Cardiac muscle cell (in vitro differentiated cells and primary cell): Measurements from ENCODE around the gene SLC13A3. TPM values are rescaled to one million over a fixed set of nuclear protein-coding genes. Genes with fewer than 3 reads are reported as not detected.

Experiments used
- DNase-seq, 2 donors: peaks; one replicate each; pipeline versions ENCODE4 v3.0.0 to v3.0.0-alpha.2; 2010 to 2017; ENCODE audit warnings: low read depth in 1 of 2, low spot score in 1 of 2
- H3K27ac ChIP-seq: fragments of 200-600 bp; sonication (generic); 2 replicates; pipeline ENCODE4 v1.5.1; 2016
- H3K27me3 ChIP-seq: fragments of 200-600 bp; sonication (generic); 2 replicates; pipeline ENCODE4 v1.6.0; 2016; ENCODE audit warnings: control low read depth
- H3K36me3 ChIP-seq: fragments of 200-600 bp; sonication (generic); 2 replicates; pipeline ENCODE4 v1.5.1; 2016; ENCODE audit warnings: control low read depth
- H3K4me1 ChIP-seq: fragments of 200-600 bp; sonication (generic); 2 replicates; pipeline ENCODE4 v1.8.1; 2017; ENCODE audit warnings: low read depth, mild to moderate bottlenecking, mixed run types
- H3K4me3 ChIP-seq: fragments of 200-600 bp; sonication (generic); 2 replicates; pipeline ENCODE4 v1.5.1; 2016; ENCODE audit warnings: mild to moderate bottlenecking
- H3K9me3 ChIP-seq: fragments of 200-600 bp; sonication (generic); 2 replicates; pipeline ENCODE4 v1.5.1; 2017; ENCODE audit warnings: low read depth, mild to moderate bottlenecking, control low read depth
- CTCF ChIP-seq: IDR thresholded peaks from 2 replicates; pipeline ENCODE4 v1.5.1; 2012; ENCODE audit warnings: low read depth, mild to moderate bottlenecking, low read length
- polyA plus RNA-seq: library from polyadenylated mRNA; unstranded; fragments of >200 nt; fragmentation: Nextera tagmentation; extraction: Ambion mirVana; gene quantifications from 2 replicates; pipeline ENCODE4 v1.2.1, GENCODE V29; 2016
- total RNA-seq: library from RNA; depleted of rRNA; stranded (reverse); fragments of >200 nt; gene quantifications from 2 replicates; pipeline ENCODE4 v1.2.3, GENCODE V29; 2016

The SLC13A3 gene
- total and polyA plus RNA-seq, 2 experiments from 2014 or later = 2.1 to 3.9 TPM

GRCh38 chr20:46545827-46546138 is 105.5 kb downstream of the SLC13A3 start:
- no peaks in the 10 kb centered on the region for H3K4me1 ChIP-seq
- H3K9me3 ChIP-seq = no peaks in the 10 kb centered on the region
- no peak for TF ChIP-seq CTCF
- DNase-seq = no peak
- H3K4me3 ChIP-seq = no peak overlapping the region
- H3K27ac ChIP-seq = no peak overlapping the region
- no peaks in the 10 kb centered on the region for H3K27me3 ChIP-seq
- H3K36me3 ChIP-seq = no peaks in the 10 kb centered on the region

- H3K36me3 ChIP-seq = no peaks in the 10 kb centered on the region
- peak in 1 of 2 donors; percentile 59 for DNase-seq
- no peak overlapping the region for H3K27ac ChIP-seq
- no peaks in the 10 kb centered on the region for H3K9me3 ChIP-seq
- no peaks in the 10 kb centered on the region for H3K27me3 ChIP-seq
- no peak for TF ChIP-seq CTCF
- no peak overlapping the region for H3K4me3 ChIP-seq
- H3K4me1 ChIP-seq = no peaks in the 10 kb centered on the region
These were observed 106.0 kb downstream of the SLC13A3 start for GRCh38 chr20:46545077-46545826.

- TF ChIP-seq CTCF = no peak
- Histone ChIP-seq H3K36me3 (no peaks in the 10 kb centered on the region), H3K9me3 (no peaks in the 10 kb centered on the region), H3K27me3 (no peaks in the 10 kb centered on the region), H3K27ac (no peak overlapping the region), H3K4me3 (no peak overlapping the region), H3K4me1 (no peaks in the 10 kb centered on the region)
- peak in 1 of 2 donors; percentile 38 for DNase-seq
These were observed 106.7 kb downstream of the SLC13A3 start for GRCh38 chr20:46544576-46544975.

- TF ChIP-seq CTCF = no peak
- Histone ChIP-seq H3K27ac (no peak overlapping the region), H3K36me3 (no peaks in the 10 kb centered on the region), H3K27me3 (no peaks in the 10 kb centered on the region), H3K4me3 (no peak overlapping the region), H3K9me3 (no peaks in the 10 kb centered on the region), H3K4me1 (no peaks in the 10 kb centered on the region)
- no peak for DNase-seq
These were observed 107.3 kb downstream of the SLC13A3 start for GRCh38 chr20:46543959-46544358.

- Histone ChIP-seq H3K4me1 (no peaks in the 10 kb centered on the region), H3K36me3 (no peaks in the 10 kb centered on the region)
- TF ChIP-seq CTCF = no peak
These were observed 108.2 kb downstream of the SLC13A3 start for GRCh38 chr20:46543033-46543432.

More at GRCh38 chr20:46543033-46543432, 108.2 kb downstream of the SLC13A3 start:
- Histone ChIP-seq H3K9me3 (no peaks in the 10 kb centered on the region), H3K27ac (no peak overlapping the region), H3K4me3 (no peak overlapping the region), H3K27me3 (no peaks in the 10 kb centered on the region)
- no peak for DNase-seq
